IMR-90 (cell line): ENCODE results near the gene SAFB2. TPM values are rescaled to one million over a fixed set of nuclear protein-coding genes. Genes with fewer than 3 reads are reported as not detected.

Experiments used
- ATAC-seq: fragments of 200-7000 bp; cut with Tn5 transposase; 2 replicates; pipeline ENCODE4 v1.9.1; 2020; ENCODE audit warnings: low read depth, mild to moderate bottlenecking, moderate library complexity
- BruUV-seq: library from RNA; stranded (reverse); fragments of 400-500 nt; replicated peaks from 2 replicates; lab custom pipeline; 2021; lab: Mats Ljungman, UMichigan
- CTCF ChIA-PET: fragments of 300-600 bp; formaldehyde crosslinking; extraction: SDS; loops from one replicate; lab custom pipeline; 2021; ENCODE audit warnings: antibody characterized with exemption; lab: Yijun Ruan, JAX
- POLR2A ChIA-PET: fragments of 300-600 bp; sonication (Branson Sonifier 250); formaldehyde crosslinking; loops from one replicate; lab custom pipeline; 2022; ENCODE audit warnings: antibody characterized with exemption; ENCODE audit not compliant: unreplicated experiment; lab: Charles Lee
- DNase-seq: peaks from one replicate; pipeline ENCODE4 v3.0.0; 2013
- H2AFZ ChIP-seq: replicated peaks from 2 replicates; pipeline ENCODE3; 2013; ENCODE audit warnings: low read length, mild to moderate bottlenecking; ENCODE audit not compliant: poor library complexity
- H2AK5ac ChIP-seq: 2 replicates; pipeline ENCODE4 v1.6.1; 2013; ENCODE audit warnings: low read depth, low read length, inconsistent platforms
- H2AK9ac ChIP-seq: replicated peaks from 2 replicates; pipeline ENCODE3; 2013; ENCODE audit warnings: mild to moderate bottlenecking, low read depth, low read length, moderate library complexity; ENCODE audit not compliant: poor library complexity
- H2BK120ac ChIP-seq: 2 replicates; pipeline ENCODE4 v1.6.1; 2013; ENCODE audit warnings: low read depth, low read length, inconsistent platforms
- H2BK15ac ChIP-seq: 3 replicates; pipeline ENCODE4 v1.6.1; 2013; ENCODE audit warnings: low read depth, low read length, inconsistent platforms
- H2BK20ac ChIP-seq: 2 replicates; pipeline ENCODE4 v1.6.1; 2013; ENCODE audit warnings: low read depth, mild to moderate bottlenecking, inconsistent platforms, low read length, moderate library complexity
- H2BK5ac ChIP-seq: 2 replicates; pipeline ENCODE4 v1.6.1; 2013; ENCODE audit warnings: mild to moderate bottlenecking, low read depth, low read length, inconsistent platforms; ENCODE audit not compliant: poor library complexity, severe bottlenecking
- H3K14ac ChIP-seq: replicated peaks from 2 replicates; pipeline ENCODE4 v1.6.1; 2013; ENCODE audit warnings: low read depth, low read length, inconsistent platforms
- H3K18ac ChIP-seq: 2 replicates; pipeline ENCODE4 v1.6.1; 2013; ENCODE audit warnings: low read depth, low read length, control low read depth
- H3K23ac ChIP-seq: 2 replicates; pipeline ENCODE4 v1.6.1; 2013; ENCODE audit warnings: low read depth, low read length, inconsistent platforms
- H3K27ac ChIP-seq: 2 replicates; pipeline ENCODE4 v1.5.1; 2013; ENCODE audit warnings: mild to moderate bottlenecking, control low read depth, low read length; ENCODE audit not compliant: insufficient read depth
- H3K27me3 ChIP-seq: 2 replicates; pipeline ENCODE4 v1.6.1; 2013; ENCODE audit warnings: low read length; ENCODE audit not compliant: control insufficient read depth, insufficient read depth
- H3K36me3 ChIP-seq: 2 replicates; pipeline ENCODE4 v1.6.1; 2013; ENCODE audit warnings: low read length, mixed read lengths; ENCODE audit not compliant: control insufficient read depth, insufficient read depth
- H3K4ac ChIP-seq: 2 replicates; pipeline ENCODE4 v1.6.1; 2013; ENCODE audit warnings: low read depth, low read length, inconsistent platforms
- H3K4me1 ChIP-seq: 2 replicates; pipeline ENCODE4 v1.6.1; 2013; ENCODE audit warnings: low read length, mixed read lengths; ENCODE audit not compliant: control insufficient read depth, insufficient read depth
- H3K4me2 ChIP-seq: 2 replicates; pipeline ENCODE4 v1.6.1; 2013; ENCODE audit warnings: low read depth, mild to moderate bottlenecking, control low read depth, low read length, moderate library complexity
- H3K4me3 ChIP-seq: 2 replicates; pipeline ENCODE4 v1.5.1; 2013; ENCODE audit warnings: low read depth, mild to moderate bottlenecking, control low read depth, low read length, moderate library complexity; ENCODE audit not compliant: insufficient read depth
- H3K56ac ChIP-seq: 2 replicates; pipeline ENCODE4 v1.6.1; 2013; ENCODE audit warnings: low read length, inconsistent platforms; ENCODE audit not compliant: insufficient read depth; ENCODE audit errors: extremely low read depth
- H3K79me1 ChIP-seq, 2 experiments: 2 replicates each; pipeline ENCODE4 v1.6.1; 2013; ENCODE audit warnings: low read length in 2 of 2, inconsistent platforms in 1 of 2, low read depth in 1 of 2
- H3K9ac ChIP-seq: 2 replicates; pipeline ENCODE4 v1.6.1; 2013; ENCODE audit warnings: low read depth, low read length, control low read depth
- H3K9me1 ChIP-seq: 2 replicates; pipeline ENCODE4 v1.6.1; 2013; ENCODE audit warnings: low read length, inconsistent platforms; ENCODE audit not compliant: insufficient read depth
- H3K9me3 ChIP-seq: 2 replicates; pipeline ENCODE4 v1.6.1; 2013; ENCODE audit warnings: low read length; ENCODE audit not compliant: control insufficient read depth, insufficient read depth
- H4K20me1 ChIP-seq: 2 replicates; pipeline ENCODE4 v1.6.1; 2013; ENCODE audit warnings: low read length, inconsistent platforms; ENCODE audit not compliant: insufficient read depth
- H4K5ac ChIP-seq: 2 replicates; pipeline ENCODE4 v1.6.1; 2013; ENCODE audit warnings: mild to moderate bottlenecking, low read depth, low read length, control low read depth
- H4K8ac ChIP-seq, 2 experiments: 2 replicates each; pipeline ENCODE4 v1.6.1; 2013; ENCODE audit warnings: low read depth in 2 of 2, low read length in 2 of 2, control low read depth in 1 of 2, inconsistent platforms in 1 of 2
- H4K91ac ChIP-seq: 2 replicates; pipeline ENCODE4 v1.6.1; 2013; ENCODE audit warnings: low read depth, low read length, inconsistent platforms; ENCODE audit not compliant: insufficient read depth
- MAFK ChIP-seq: IDR thresholded peaks from 2 replicates; pipeline ENCODE4 v1.6.1; 2012; ENCODE audit warnings: low read depth, low read length, improper control_type of control experiment
- RCOR1 ChIP-seq: IDR thresholded peaks from 2 replicates; pipeline ENCODE4 v1.6.1; 2012; ENCODE audit warnings: mild to moderate bottlenecking, low read length, improper control_type of control experiment; ENCODE audit not compliant: insufficient replicate concordance
- WGBS, 2 experiments: methylation state at CpG; one replicate each; pipeline versions ENCODE4 v1.1.5 to v1.1.7; 2013; ENCODE audit warnings: missing lambda C conversion rate in 2 of 2; ENCODE audit not compliant: insufficient read length in 1 of 2; ENCODE audit errors: extremely low coverage in 2 of 2; 5-methylcytosine and 5-hydroxymethylcytosine counted together
- dilution Hi-C: fragments of 300-500 bp; cut with HindIII; formaldehyde crosslinking; loops from one replicate; pipeline ENCODE4 v1.14.3; 2018; ENCODE audit warnings: low sequenced_read_pairs; ENCODE audit not compliant: unreplicated experiment
- in situ Hi-C: fragments of 300-500 bp; cut with MboI; formaldehyde crosslinking; loops from 3 replicates; pipeline ENCODE4 v1.14.3; 2019; ENCODE audit warnings: low sequenced_read_pairs, inconsistent platforms, mixed read lengths
- intact Hi-C: fragments of 100-400 bp; cut with micrococcal nuclease; formaldehyde crosslinking; loops from 2 replicates; pipeline ENCODE4 v1.10.0; 2022
- polyA plus RNA-seq, 3 experiments: library from polyadenylated mRNA; depleted of rRNA; stranded (reverse); fragments of >200 nt; gene quantifications; 2 replicates each; pipeline ENCODE4 v1.2.3, GENCODE V29; 2012; ENCODE audit warnings: low replicate concordance in 1 of 3
- total RNA-seq: library from RNA; depleted of rRNA; stranded (reverse); fragments of >200 nt; gene quantifications from 2 replicates; pipeline ENCODE4 v1.2.3, GENCODE V29; 2012

The SAFB2 gene
- total and polyA plus RNA-seq, 2 of the 4 experiments (the other 2 are of a cell fraction): 11.8 to 26.2 TPM

DNA sequence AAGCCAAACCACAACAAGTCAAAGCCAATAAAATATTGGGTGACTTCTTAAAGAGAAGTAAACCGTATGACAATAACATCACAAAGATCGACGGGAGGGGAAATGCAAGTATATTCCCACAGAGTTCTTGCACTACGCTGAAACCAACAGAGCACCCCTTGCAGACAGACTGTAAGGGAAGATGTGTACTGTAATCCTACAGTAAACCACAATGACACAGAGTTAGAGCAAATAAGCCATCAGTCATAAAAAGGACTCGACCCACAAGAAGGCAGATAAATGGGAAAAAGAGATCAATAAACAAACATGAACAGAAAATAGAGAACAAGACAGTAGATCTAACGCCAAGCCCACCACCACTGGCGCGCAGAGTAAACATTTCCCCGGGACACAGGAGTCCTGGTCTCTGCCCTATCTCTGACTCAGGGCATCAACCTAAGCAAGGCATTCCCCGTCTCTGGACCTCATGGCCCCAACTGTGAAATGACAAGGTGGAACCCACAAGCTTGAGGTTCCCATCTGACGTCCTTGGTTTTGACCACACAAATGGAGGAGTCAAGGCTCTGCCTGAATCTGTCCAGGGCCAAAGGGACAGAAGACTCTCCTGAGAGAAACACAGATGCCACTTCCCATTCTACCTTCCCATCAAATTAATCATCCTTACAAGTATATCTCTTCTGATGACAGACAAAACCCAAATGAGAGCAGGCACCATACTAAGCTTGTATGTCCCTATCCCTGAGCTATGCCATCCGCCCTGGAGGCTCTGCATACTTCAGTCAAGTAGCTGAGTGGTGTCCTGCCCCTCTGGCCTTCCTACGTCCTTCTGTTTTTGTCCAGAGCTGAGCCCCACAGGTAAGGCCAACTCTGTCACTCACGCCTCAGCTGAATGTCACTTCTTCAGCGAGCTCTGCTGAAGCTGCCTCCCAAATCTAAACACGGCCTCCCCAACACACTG lies 15.0 kb downstream of the SAFB2 start:
- Histone ChIP-seq H4K5ac (no peak overlapping the region), H2BK120ac (no peak overlapping the region), H3K4me2 (no peak overlapping the region), H3K4me3 (no peak overlapping the region), H2AK9ac (no peak overlapping the region), H3K36me3 (peaks cover 57% of the 10 kb centered on the region), H3K4ac (no peak overlapping the region), H2BK15ac (no peak overlapping the region), H3K18ac (no peak overlapping the region), H3K9ac (no peak overlapping the region), H3K4me1 (no peaks in the 10 kb centered on the region), H3K27me3 (no peaks in the 10 kb centered on the region), H2AK5ac (no peak overlapping the region), H2BK20ac (no peak overlapping the region), H4K91ac (no peak overlapping the region), H3K23ac (no peak overlapping the region), H3K9me3 (no peaks in the 10 kb centered on the region), H3K27ac (no peak overlapping the region), H3K9me1 (0 out of 2 replicates have a peak, but pooled peaks cover 3% of the 10 kb centered on the region), H3K79me1 (peaks cover 24 to 43% of the 10 kb centered on the region in 2 experiments), H4K8ac (no peak overlapping the region), H2BK5ac (no peak overlapping the region), H3K14ac (no peak overlapping the region), H4K20me1 (peaks cover 26% of the 10 kb centered on the region), H2AFZ (no peak overlapping the region), H3K56ac (no peak overlapping the region)
- intact Hi-C loops: no loop called here
- 96% methylated on average over 8 of the region's 16 CpGs; no CpG with 5 or more reads in 1 of the 2 experiments for WGBS, 2 experiments
- in situ Hi-C loops: no loop called here
- no peak for DNase-seq
- ChIA-PET POLR2A (no interaction called here), CTCF (interaction anchor here (0.6 kb wide), 1 partner anchor 82 kb away, joined by 3 read pairs; no protein-coding TSS in a partner anchor)
- no peak for ATAC-seq
- BruUV-seq: no TSS peak
- dilution Hi-C loops: no loop called here
- TF ChIP-seq RCOR1 (no peak), MAFK (no peak)
